Stimulated activated CD8-positive, alpha-beta memory T cell treated with anti-CD3 and anti-CD28 coated beads, Interleukin-2, amount 100 ng/mL, for 1 hour (primary cell): ENCODE data around the gene HSD17B1.
A peak's percentile ranks its signal among the peaks of the same experiment; 100 is the strongest.
"Not testable (repeated sequence)": the region's sequence is repeated elsewhere in the genome, so short reads cannot be mapped to it uniquely, and the experiment has no call there.

Experiments
- DNase-seq, 2 donors: peaks; one replicate each; pipeline ENCODE4 v3.0.0-alpha.2; 2020; ENCODE audit warnings: low read depth in 2 of 2

The HSD17B1 gene

DNA sequence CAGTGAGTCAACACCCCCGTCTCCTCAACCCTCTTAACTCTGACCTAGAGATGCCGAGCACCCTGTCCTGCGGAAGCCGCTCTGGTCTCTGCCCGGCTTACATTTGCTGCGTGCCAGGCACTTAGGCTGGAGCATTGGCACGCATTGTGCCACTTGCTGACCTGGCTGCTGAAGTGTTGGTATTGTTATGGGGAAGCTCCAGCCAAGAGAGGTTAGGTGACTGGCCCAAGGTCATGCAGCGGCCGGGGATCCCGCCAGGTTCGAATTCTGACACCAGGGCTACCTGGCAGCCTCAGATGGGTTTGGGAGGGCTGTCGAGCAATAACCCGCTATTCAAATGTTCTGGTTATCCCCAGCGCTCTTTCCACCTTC, 5.0 kb upstream of the HSD17B1 start:
- DNase-seq, result no peak

DNA sequence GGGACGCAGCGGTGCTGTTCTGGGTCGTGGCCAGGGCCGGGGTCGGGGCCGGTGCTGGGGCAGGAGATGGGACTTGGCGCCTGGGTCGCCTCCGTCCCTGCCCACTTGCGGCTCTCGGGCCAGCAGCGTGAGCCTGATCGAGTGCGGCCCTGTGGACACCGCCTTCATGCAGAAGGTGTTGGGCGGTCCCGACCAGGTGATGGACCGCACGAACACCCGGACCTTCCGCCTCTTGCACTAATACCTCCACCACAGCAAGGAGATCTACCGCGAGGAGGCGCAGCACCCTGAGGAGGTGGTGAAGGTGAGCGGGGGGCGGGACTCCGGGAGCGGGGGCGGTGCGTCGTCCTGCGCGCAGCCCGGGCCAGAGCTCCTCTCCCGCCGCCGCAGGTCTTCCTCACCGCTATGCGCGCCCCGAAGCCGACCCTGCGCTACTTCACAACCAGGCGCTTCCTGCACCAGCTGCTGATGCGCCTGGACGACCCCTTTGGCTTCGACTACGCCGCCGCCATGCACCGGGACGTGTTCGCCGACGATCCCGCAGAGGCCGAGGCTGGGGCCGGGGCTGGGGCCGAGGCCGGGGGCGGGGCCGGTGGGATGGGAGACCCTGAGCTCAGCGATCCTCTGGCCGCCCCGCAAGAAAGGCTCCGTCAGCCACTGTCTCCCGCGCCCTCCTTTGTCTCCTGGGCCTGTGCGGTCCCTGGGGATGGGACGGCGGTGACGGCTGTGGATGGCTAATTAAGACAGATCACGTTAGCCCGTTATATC, 4.5 kb upstream of the HSD17B1 start:
- DNase-seq, result peak; percentile 48 to 59

DNA sequence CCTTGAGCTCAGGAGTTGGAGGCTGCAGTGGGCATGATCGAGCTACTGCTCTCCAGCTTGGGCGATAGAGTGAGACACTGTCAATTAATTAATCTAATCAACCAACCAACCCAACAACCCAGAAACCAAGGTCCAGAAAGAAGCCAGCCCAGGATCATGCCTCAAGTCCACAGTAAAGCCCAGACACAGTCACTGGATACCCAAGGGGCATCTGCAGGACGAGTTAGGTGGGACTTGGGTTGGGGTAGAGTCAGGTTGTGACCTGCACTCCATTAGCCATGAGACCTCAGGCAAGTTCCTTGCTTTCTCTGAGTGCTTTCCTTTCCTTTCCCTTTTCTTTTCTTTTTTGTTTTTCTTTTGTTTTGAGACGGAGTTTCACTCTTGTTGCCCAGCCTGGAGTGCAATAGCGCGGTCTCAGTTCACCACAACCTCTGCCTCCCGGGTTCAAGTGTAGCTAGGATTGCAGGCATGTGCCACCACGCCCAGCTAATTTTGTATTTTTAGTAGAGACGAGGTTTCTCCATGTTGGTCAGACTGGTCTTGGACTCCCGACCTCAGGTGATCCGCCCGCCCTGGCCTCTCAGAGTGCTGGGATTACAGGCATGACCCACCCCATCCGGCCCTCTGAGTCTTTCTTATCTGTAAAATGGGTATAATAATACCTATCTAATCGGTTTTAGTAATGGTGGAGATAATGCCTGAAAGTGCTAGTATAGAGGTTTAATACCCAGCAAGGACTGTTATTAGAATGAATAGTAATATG, 3.5 kb upstream of the HSD17B1 start:
- DNase-seq, result no peak

DNA sequence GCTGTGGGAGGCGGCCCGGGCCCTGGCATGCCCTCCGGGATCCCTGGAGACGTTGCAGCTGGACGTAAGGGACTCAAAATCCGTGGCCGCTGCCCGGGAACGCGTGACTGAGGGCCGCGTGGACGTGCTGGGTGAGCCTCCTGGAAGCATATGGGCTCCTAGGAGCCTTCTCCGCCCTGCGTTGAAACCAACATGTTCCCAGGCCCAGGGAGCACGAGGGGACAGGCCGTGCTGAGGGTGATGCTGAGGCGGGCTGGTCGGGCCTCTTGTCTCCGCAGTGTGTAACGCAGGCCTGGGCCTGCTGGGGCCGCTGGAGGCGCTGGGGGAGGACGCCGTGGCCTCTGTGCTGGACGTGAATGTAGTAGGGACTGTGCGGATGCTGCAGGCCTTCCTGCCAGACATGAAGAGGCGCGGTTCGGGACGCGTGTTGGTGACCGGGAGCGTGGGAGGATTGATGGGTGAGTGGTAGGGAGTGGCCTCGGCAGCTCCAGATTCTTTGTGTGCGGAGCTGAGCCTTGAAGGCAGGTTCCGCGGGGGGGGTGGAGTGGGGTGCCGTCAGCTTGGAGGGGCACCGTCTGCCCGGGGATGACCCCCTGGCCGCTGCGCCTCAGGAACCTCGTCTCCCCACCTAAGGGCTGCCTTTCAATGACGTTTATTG, 567 bp downstream of the HSD17B1 start:
- DNase-seq, result no peak

DNA sequence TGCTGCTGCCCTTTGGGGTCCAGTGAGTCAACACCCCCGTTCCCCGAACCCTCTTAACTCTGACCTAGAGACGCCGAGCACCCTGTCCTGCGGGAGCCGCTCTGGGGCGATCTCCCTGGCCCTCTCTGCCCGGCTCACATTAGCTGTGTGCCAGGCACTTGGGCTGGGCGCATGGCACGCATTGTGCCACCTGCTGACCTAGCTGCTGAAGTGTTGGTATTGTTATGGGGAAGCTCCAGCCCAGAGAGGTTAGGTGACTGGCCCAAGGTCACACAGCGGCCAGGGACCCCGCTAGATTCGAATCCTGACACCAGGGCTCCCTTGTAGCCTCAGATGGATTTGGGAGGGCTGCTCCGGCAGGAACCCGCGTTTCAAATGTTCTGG, 1.1 kb downstream of the HSD17B1 start:
- DNase-seq, result no peak

DNA sequence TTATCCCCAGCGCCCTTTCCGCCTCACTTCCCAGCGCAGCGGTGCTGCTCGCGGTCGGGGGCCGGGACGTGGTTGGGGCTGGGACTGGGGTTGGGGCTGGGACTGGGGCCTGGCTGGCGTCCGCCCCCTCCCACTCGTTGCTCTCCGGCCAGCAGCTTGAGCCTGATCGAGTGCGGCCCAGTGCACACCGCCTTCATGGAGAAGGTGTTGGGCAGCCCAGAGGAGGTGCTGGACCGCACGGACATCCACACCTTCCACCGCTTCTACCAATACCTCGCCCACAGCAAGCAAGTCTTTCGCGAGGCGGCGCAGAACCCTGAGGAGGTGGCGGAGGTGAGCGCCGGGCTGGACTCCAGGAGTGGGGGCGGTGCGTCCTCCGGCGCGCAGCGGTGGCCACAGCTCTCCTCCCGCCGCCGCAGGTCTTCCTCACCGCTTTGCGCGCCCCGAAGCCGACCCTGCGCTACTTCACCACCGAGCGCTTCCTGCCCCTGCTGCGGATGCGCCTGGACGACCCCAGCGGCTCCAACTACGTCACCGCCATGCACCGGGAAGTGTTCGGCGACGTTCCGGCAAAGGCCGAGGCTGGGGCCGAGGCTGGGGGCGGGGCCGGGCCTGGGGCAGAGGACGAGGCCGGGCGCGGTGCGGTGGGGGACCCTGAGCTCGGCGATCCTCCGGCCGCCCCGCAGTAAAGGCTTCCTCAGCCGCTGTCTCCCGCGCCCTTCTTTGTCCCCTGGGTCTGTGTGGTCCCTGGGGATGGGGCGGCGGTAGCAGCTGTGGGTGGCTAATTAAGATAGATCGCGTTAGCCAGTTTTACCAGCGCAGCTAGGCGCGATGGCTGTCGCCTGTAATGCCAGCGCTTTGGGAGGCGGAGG, 1.8 kb downstream of the HSD17B1 start:
- DNase-seq, result peak; percentile 50

DNA sequence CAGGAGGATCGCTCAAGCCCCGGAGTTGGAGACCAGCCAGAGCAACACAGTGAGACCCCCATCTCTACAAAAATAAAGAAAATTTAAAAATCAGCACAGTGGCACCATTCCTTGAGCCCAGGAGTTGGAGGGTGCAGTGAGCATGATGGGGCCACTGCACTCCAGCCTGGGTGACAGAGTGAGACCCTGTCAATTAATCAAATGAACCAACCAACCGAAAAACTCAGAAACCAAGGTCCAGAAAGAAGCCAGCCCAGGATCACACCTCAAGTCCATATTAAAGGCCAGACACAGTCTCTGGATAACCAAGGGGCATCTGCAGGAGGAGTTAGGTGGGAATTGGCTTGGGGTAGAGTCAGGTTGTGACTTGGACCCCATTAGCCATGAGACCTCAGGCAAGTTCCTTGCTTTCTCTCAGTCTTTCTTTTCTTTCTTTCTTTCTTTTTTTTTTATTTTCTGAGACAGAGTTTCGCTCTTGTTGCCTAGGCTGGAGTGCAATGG, 2.4 kb downstream of the HSD17B1 start:
- DNase-seq, result no peak

DNA sequence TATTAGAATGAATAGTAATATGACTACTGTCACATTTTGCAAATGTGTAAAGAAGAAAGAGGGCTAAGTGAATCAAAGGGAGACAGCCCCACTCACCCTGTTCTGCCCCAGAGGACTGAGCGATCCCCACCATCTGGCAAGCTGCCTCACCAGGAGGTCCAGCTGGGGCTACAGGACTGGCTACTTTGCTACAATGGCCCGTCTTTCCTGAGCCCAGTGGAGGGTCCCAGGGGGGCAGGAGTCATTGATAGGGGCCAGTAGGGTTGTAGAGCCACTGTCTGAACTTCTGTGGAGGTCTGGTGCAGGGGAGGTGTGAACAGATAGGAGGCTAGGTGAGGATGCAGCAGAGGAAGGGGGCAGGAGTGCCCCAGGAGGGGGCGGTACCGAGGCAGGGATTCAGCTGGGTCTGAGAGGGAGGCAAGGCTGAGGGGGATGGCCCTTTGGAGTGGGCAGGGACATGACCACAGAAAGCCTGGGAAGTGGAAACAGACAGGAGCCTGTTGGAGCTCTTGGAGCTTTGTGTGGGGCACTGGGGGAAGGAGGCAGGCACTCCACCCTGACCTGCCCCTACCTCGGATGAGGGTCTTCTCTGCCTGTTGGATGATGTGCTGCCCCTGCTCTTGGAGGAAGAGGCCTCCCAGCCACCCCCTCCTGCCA, 3.4 kb downstream of the HSD17B1 start:
- not testable (repeated sequence) for DNase-seq

DNA sequence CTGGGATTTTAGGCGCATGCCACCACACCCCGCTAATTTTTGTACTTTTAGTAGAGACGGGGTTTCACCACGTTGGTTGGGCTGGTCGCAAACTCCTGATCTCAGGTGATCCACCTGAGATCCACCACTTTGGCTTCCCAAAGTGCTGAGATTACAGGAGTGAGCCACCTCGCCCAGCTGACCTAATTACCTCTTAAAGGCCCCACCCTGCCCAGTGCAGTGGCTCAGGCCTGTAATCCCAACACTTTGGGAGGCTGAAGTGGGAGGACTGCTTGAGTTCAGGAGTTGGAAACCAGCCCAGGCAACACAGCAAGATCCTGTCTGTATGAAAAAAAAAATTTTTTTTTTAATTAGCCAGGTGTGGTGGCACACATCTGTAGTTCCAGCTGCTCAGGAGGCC, 6.4 kb downstream of the HSD17B1 start:
- no peak for DNase-seq

DNA sequence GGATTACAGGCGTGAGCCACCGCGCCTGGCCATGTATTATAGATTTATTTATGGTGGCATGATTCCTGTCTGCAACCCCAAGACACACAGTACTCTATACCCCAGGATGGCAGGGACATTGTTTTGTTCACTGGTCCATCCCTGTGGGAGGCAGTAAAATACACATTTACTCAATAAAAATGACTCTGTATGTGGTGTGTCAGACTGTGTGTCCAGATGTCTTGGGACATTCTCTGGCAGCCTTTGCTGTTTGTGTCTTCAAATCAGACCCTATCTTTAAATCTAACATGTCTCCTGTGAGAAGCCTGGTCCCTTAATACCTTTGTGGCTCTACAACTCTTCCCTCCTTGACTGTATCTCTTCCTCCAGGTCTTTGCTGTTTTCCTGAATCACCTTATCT, 7.5 kb downstream of the HSD17B1 start:
- no peak for DNase-seq

DNA sequence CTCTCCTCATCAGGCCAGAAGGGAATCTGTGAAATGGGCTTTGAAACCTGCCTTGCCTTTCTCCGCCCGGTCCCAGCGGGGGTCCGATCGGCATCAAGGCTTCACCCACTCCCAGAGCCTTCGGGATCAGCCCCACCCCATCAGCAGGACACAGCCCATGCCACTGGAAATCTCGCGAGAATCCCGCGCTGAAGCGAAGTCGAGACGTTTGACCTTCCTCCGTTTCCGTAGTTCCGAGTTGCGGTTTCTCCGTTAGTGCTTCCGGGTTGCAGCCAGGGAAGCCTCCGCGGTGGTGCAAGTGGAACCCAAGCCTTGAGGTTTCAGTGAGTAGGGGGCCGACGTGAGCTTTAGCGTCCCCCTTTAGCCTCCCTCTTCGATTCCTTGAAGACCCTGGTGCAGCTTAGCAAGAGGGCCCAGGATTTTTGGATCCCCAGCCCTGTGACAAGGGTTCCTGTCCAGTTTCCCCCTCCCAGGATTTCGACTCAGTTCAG, 9.2 kb downstream of the HSD17B1 start, which contains the start of gene COASY:
COASY (plus strand) TSS at position 252 of the 491 bp plus-strand sequence. CDS start 475 bp downstream, outside the sequence.
- DNase-seq, result peak; percentile 77 to 86

DNA sequence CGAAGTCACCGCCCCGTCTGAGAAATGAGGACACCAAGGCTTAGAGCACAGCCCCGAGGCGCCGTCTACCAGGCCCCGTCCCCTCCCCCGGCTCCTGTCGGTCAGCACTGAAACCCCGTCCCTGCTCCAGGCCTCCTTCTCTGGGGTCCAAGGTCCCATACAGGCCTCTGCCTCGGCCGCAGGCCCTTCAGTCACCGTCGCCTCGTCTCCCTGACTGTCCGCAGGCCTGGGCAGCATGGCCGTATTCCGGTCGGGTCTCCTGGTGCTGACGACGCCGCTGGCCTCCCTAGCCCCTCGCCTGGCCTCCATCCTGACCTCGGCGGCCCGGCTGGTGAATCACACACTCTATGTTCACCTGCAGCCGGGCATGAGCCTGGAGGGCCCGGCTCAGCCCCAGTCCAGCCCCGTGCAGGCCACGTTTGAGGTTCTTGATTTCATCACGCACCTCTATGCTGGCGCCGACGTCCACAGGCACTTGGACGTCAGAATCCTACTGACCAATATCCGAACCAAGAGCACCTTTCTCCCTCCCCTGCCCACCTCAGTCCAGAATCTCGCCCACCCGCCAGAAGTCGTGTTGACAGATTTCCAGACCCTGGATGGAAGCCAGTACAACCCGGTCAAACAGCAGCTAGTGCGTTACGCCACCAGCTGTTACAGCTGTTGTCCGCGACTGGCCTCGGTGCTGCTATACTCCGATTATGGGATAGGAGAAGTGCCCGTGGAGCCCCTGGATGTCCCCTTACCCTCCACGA, 9.8 kb downstream of the HSD17B1 start:
- DNase-seq, result no peak

DNA sequence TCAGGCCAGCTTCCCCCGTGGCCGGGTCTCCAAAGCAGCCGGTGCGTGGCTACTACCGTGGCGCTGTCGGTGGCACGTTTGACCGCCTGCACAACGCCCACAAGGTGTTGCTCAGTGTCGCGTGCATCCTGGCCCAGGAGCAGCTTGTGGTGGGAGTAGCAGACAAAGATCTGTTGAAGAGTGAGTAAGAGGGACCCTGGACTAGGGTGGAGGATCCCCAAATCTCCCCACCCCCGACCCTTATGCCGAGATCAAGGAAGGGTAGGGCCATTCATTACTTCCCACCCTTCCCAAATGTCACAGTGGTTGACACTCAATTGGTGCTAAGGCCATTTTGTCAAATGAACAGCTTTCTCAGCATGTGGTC, 10.4 kb downstream of the HSD17B1 start:
- DNase-seq, result no peak

DNA sequence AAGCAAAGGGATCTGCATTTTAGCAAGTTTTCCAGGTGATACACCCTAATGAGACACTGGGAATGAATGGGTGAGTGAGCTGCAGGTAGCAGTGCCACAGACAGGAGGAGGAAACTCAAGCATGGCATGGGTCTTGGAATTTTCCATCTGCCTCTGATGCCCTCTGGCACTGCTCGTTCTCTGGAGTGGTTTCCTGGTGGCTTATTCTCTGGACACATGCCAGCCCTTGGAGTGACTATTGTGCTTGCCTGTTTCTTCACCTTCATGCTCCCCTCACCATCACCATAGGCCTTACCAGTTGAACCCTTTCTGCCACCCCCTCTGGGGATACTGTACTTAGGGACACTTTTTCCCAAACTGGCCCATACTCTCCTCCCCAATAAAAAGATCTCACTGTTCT, 10.8 kb downstream of the HSD17B1 start:
- DNase-seq, result no peak

DNA sequence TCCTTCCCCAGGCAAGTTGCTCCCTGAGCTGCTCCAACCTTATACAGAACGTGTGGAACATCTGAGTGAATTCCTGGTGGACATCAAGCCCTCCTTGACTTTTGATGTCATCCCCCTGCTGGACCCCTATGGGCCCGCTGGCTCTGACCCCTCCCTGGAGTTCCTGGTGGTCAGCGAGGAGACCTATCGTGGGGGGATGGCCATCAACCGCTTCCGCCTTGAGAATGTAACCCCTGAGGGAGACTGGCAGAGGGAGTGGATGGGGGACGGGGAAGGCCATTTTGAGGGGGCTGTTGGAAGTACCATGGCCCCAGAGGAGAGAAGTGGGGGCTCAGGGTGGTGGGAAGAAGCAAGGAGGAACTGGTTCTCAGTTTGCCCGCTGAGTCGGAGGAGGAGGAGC, 11.2 kb downstream of the HSD17B1 start:
- DNase-seq, result no peak

DNA sequence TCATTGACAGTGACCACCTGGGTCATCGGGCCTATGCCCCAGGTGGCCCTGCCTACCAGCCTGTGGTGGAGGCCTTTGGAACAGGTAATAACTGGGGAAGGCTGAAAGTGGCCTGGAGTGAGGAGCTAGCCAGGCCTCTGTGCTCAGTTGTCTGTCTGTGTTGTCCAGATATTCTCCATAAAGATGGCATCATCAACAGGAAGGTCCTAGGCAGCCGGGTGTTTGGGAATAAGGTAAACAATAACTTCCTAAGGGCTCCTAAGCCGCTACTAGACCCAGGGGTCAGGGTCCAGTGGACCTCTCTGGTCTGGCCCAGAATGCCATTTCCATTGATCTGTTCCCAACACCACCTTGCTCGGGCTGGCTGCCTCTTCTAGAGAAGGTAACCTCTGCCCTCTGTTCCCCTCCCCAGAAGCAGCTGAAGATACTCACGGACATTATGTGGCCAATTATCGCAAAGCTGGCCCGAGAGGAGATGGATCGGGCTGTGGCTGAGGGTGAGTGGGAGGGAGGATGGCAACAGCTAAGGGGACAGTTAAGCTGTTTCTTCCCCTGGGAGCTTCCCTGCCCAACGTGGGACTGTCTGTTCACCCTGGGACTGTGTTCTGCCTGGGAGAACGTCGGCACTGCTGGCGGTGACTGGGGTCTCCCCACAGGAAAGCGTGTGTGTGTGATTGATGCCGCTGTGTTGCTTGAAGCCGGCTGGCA, 12.2 kb downstream of the HSD17B1 start:
- no peak for DNase-seq

DNA sequence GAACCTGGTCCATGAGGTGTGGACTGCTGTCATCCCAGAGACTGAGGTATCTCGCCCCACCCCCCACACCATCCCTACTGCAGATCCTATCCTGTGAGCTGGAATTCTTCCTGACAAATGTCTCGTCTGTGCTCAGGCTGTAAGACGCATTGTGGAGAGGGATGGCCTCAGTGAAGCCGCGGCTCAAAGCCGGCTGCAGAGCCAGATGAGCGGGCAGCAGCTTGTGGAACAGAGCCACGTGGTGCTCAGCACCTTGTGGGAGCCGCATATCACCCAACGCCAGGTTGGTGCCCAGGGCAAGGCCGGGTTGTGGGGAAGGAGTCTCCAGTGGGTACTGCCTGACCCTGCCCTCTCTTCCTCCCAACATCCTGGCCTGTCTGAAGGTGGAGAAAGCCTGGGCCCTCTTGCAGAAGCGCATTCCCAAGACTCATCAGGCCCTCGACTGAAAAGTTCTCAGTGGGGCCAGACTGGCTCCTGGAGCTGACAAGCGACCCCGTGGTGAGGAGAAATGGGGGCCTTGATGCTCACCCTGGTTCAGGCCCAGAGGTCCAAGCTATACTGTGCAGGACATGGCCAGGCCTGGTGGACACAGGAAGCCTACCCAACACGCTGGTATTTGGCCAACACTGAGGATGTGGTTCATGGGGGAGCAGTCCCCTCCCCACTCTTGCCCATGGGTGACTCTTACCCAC, 12.9 kb downstream of the HSD17B1 start:
- DNase-seq, result no peak

DNA sequence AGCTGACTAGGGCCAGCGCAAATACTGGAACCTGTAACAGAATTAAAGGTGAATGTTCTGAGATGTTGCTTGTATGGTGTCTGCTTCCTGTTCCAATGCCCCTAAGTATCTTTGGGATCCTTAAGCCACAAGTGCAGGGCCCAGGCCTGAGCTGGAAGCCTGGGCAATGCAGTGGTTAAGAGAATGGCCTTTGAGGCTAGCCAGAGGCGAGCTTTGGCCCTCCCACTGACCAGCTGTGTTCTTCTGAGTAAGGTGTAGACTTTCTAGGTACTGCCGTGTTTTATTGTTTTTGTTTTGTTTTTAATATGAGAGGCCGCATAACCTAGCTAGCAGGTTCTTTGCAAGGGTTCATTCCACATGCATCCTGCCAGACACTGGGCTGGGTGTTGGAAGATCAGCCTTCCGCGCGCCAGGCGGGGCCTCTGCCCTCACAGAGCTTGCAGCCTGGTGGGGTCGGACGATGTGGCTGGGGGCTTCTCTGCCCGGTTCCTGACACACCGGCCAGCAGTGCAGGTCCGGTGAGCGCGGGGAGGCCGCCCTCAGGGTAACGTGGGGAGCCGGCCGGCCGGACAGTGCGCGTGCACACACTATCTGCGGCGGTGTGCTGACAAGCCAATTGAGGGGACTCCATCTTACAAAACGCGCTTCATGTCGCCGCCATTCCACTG, 13.6 kb downstream of the HSD17B1 start:
- DNase-seq, result no peak
